WI38 (cell line): ENCODE data around the gene HNRNPH2.

Source experiments
- H3K4me3 ChIP-seq: 2 replicates; pipeline ENCODE4 v1.5.1; 2011; ENCODE audit warnings: low read depth, mild to moderate bottlenecking, control low read depth, low read length
- TF ChIP-seq, protein P1 (sequence below): IDR thresholded peaks from 2 replicates; pipeline ENCODE4 v1.5.1; 2012; ENCODE audit warnings: low read depth, mild to moderate bottlenecking, control low read depth, low read length

Gene HNRNPH2

DNA sequence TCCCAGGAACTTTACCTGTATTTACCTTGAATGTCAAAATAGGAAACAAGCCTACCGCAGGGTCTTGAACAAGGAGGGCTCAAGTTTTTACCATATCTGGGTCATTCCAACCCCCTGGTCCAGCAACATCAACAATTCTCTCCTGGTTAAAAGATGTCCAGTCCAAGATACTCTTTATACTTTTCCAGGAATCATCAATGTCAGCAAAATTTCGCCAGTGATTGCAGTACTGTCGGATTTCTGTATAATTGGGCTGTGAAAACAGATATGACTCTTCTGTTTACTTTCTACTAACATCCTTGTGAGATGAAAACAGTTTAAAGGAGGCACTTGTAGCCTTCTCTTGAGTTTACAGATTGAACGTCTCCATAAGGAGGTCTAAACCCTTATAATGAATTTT is 9.3 kb upstream of the HNRNPH2 start:
- H3K4me3 ChIP-seq = no peak overlapping the region
- TF ChIP-seq, protein P1, sequence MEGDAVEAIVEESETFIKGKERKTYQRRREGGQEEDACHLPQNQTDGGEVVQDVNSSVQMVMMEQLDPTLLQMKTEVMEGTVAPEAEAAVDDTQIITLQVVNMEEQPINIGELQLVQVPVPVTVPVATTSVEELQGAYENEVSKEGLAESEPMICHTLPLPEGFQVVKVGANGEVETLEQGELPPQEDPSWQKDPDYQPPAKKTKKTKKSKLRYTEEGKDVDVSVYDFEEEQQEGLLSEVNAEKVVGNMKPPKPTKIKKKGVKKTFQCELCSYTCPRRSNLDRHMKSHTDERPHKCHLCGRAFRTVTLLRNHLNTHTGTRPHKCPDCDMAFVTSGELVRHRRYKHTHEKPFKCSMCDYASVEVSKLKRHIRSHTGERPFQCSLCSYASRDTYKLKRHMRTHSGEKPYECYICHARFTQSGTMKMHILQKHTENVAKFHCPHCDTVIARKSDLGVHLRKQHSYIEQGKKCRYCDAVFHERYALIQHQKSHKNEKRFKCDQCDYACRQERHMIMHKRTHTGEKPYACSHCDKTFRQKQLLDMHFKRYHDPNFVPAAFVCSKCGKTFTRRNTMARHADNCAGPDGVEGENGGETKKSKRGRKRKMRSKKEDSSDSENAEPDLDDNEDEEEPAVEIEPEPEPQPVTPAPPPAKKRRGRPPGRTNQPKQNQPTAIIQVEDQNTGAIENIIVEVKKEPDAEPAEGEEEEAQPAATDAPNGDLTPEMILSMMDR = no peak

DNA sequence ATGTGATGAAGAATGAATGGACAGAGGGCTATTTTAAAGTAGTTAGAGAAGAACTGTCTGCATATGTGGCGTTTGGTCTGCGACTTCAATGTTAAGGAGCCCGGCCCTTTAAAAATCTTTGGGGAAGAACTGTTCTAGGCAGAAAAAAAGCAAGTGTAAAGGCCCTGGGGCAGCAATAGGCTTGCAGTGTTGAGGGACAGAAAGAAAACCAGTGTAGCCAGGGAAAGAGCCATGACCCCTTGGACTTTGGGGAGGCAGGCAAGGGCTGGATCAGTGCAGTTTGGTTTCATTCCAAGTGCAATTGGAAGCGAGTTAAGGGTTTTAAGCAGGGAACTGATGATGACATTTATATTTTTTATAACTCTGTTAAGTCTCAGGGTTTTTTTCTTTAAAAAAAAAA is 8.2 kb upstream of the HNRNPH2 start:
- no peak overlapping the region for H3K4me3 ChIP-seq
- TF ChIP-seq, protein P1 = no peak

DNA sequence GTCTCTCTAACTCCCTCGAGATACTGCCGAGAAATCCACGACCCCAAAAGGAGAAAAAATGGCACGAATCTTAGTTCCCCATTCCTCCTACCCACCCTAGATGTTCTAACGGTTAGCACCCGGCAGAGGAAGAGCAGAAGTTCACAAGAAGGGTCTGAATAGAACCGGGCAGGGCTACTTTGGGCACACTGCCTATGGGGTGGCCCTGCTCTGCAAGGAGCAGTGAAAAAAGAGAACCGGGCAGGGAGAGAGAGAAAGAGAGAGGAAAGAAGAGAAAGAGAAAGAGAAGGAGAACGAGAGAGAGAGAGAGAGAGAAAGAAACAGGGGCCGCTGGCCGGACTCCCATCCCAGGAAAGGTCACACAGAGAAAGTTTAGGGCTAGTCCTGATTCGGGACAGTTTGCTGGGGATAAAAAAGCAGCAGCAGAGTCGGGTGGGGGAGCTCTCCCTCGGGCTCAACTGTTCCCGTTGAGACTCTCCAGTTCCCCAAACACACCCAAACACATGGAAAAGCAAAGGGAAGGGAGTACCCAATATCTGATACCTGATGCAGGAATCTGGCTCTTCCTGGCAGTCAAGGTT is 765 bp upstream of the HNRNPH2 start:
- TF ChIP-seq, protein P1 = no peak
- H3K4me3 ChIP-seq = peak overlapping the region; percentile 69

DNA sequence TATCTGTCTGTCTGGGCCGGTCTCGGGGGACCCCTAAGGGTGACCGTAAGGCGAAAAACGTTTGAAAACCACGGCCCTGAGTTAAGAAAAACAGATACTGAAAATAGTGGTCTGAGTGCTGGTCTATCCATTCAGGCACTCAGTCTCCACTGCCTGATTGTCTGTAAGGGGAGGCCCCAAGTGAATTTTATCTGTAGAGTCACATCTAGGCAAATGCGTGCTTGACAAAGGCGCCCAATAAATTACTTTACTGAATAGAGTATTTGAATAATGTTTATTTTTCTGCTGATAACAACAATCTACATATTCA is 465 bp downstream of the HNRNPH2 start:
- peak overlapping the region; percentile 70 for H3K4me3 ChIP-seq
- TF ChIP-seq, protein P1 = no peak

DNA sequence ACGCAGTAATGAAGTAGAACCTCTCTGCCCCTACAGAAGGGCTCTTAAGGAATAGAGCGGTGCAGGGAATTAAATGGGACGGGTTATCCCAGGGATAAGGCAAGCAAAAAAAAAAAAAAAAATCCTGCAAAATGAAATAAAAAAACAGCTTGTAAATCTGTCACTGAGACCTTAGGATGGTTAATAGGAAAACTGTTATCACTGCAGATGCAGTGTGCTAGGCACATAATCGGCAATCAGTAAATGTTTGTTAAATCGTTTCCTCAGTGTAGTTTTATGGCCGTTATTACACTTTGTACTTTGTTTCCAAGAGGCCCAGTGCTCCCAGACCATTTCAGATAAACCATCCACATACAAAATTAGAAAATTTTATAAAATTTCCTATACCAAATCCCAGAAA is 1.0 kb downstream of the HNRNPH2 start:
- H3K4me3 ChIP-seq = peak overlapping the region; percentile 70
- TF ChIP-seq, protein P1 = no peak

DNA sequence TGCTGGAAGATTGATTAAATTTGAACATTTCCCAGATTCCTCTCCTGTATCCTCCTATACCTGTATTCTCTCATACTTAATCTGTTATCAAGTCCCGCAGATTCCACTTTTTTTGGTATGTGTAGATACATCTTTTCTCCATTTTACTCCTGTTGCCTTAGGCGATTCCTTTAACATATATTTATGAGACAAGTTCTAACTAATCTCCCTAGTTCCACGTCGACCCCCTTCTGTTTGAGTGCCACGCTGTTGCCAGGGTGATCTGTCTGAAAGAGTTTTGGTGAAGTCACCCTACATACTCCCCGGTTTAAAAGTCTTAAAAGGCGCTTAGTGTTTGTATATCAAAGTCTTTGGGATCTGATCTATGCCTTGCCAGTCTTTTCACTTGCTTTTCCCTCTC is 2.4 kb downstream of the HNRNPH2 start:
- TF ChIP-seq, protein P1 = no peak
- no peak overlapping the region for H3K4me3 ChIP-seq

DNA sequence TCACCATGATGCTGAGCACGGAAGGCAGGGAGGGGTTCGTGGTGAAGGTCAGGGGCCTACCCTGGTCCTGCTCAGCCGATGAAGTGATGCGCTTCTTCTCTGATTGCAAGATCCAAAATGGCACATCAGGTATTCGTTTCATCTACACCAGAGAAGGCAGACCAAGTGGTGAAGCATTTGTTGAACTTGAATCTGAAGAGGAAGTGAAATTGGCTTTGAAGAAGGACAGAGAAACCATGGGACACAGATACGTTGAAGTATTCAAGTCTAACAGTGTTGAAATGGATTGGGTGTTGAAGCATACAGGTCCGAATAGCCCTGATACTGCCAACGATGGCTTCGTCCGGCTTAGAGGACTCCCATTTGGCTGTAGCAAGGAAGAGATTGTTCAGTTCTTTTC is 4.0 kb downstream of the HNRNPH2 start:
- TF ChIP-seq, protein P1 = no peak
- H3K4me3 ChIP-seq = no peak overlapping the region
